Esophagus squamous epithelium (tissue), 5 donors: ENCODE measurements around the gene RNF157. TPM values are rescaled to one million over a fixed set of nuclear protein-coding genes. Genes with fewer than 3 reads are reported as not detected.

Experiments used
- DNase-seq: peaks from one replicate; lab custom pipeline; 2025; lab: John Stamatoyannopoulos, UW
- H3K27ac ChIP-seq, 4 donors: fragments of 200-600 bp; sonication (generic); one replicate each; pipeline ENCODE4 v1.5.1; 2016 to 2019; ENCODE audit warnings: mild to moderate bottlenecking in 1 of 4
- H3K27me3 ChIP-seq, 4 donors: fragments of 200-600 bp; sonication (generic); 1 replicate in 3 of 4; 2 replicates in 1 of 4; pipeline versions ENCODE4 v1.5.1 to v1.6.0; 2017 to 2021; ENCODE audit warnings: antibody characterized with exemption in 1 of 4
- H3K36me3 ChIP-seq, 3 donors: fragments of 200-600 bp; sonication (generic); one replicate each; pipeline ENCODE4 v1.5.1; 2016 to 2019
- H3K4me1 ChIP-seq, 3 donors: fragments of 200-600 bp; sonication (generic); one replicate each; pipeline ENCODE4 v1.5.1; 2017 to 2019
- H3K4me3 ChIP-seq, 4 donors: fragments of 200-600 bp; sonication (generic); 1 replicate in 3 of 4; 2 replicates in 1 of 4; pipeline ENCODE4 v1.5.1; 2016 to 2019; ENCODE audit warnings: mild to moderate bottlenecking in 2 of 4, moderate library complexity in 1 of 4
- H3K9me3 ChIP-seq, 3 donors: fragments of 200-600 bp; sonication (generic); one replicate each; pipeline ENCODE4 v1.5.1; 2016 to 2019
- POLR2A ChIP-seq, 4 donors: fragments of 450-650 bp; IDR thresholded peaks; one replicate each; pipeline ENCODE4 v1.6.1; 2017; ENCODE audit warnings: antibody characterized with exemption in 4 of 4, mild to moderate bottlenecking in 4 of 4, moderate library complexity in 3 of 4
- WGBS, 2 donors: methylation state at CpG; one replicate each; pipeline ENCODE4 v1.1.5; 2018; 5-methylcytosine and 5-hydroxymethylcytosine counted together
- intact Hi-C: fragments of 100-400 bp; cut with DNase I; formaldehyde crosslinking; loops from one replicate; pipeline ENCODE4 v1.15.0; 2022
- total RNA-seq, 4 donors: library from RNA; depleted of rRNA; stranded (reverse); fragments of >200 nt; gene quantifications; one replicate each; pipeline ENCODE4 v1.1.0, GENCODE V29; 2016
- TF ChIP-seq, protein P1 (sequence below), 6 experiments: fragments of 450-650 bp in 4 of 6; fragments of 200-600 bp in 2 of 6; sonication (generic) in 2 of 6; IDR thresholded peaks; one replicate each; pipeline ENCODE4 v1.5.1; 2016 to 2019; ENCODE audit warnings: antibody characterized with exemption in 6 of 6, mild to moderate bottlenecking in 4 of 6, moderate library complexity in 4 of 6
- donor health status: DM: yes; HTN: yes; CAD: no.

RNF157 gene
- total RNA-seq, 4 donors from 2014 or later, result 0.11 to 3.4 (median 0.26) TPM

DNA sequence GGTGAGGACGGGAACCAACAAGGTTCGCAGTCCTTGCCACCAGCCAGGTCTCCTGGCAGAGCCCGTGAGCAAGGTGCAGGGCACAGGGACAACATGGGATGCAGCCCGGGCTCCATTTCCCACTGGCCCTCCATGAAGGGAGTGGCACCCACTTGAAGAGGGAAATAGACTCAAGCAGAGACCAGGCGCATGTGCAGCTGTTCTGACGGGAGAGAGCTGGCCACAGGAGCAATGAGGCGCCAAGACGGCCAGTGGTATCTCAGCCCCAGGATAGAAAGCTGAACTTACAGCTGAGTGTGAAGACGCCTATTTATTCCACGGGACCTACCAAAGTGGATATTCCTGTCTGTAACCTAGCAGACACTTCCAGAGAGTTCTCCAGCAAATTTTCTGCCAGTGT is 91.1 kb downstream of the RNF157 start:
- 82 to 84% methylated on average over 3 to 7 of the region's 10 CpGs for WGBS, 2 donors
- intact Hi-C loops, result no loop called here
- Histone ChIP-seq H3K27ac (no peak overlapping the region), H3K4me1 (peaks cover 9 to 46% (median 11%) of the 10 kb centered on the region in 3 donors), H3K27me3 (no peaks in the 10 kb centered on the region), H3K36me3 (no peaks in the 10 kb centered on the region), H3K4me3 (no peak overlapping the region), H3K9me3 (no peaks in the 10 kb centered on the region)
- DNase-seq, result no peak
- TF ChIP-seq, protein P1, sequence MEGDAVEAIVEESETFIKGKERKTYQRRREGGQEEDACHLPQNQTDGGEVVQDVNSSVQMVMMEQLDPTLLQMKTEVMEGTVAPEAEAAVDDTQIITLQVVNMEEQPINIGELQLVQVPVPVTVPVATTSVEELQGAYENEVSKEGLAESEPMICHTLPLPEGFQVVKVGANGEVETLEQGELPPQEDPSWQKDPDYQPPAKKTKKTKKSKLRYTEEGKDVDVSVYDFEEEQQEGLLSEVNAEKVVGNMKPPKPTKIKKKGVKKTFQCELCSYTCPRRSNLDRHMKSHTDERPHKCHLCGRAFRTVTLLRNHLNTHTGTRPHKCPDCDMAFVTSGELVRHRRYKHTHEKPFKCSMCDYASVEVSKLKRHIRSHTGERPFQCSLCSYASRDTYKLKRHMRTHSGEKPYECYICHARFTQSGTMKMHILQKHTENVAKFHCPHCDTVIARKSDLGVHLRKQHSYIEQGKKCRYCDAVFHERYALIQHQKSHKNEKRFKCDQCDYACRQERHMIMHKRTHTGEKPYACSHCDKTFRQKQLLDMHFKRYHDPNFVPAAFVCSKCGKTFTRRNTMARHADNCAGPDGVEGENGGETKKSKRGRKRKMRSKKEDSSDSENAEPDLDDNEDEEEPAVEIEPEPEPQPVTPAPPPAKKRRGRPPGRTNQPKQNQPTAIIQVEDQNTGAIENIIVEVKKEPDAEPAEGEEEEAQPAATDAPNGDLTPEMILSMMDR (IDR thresholded peaks at IDR 0.05), result no peak
- no peak for TF ChIP-seq POLR2A (IDR thresholded peaks at IDR 0.05)

DNA sequence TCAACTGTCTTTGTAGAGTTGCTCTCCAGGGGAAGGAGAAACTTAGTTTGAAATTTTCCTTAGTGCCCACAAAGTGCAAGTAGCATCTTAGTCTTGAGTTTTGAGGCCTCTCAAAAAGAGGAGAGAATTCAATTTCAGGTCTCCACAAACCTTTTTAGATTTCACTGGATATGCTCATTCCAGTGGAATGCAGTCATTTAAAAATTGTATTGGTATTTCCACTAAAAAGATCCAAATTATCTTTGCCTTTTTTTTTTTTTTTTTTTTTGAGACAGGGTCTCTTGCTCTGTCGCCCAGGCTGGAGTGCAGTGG is 92.3 kb downstream of the RNF157 start:
- 83 to 100% methylated on average over 1 of the region's 1 CpG for WGBS, 2 donors
- no peaks in the 10 kb centered on the region for H3K27me3 ChIP-seq
- H3K4me3 ChIP-seq, result no peak overlapping the region
- TF ChIP-seq POLR2A (IDR thresholded peaks at IDR 0.05), result no peak
- TF ChIP-seq, protein P1 (IDR thresholded peaks at IDR 0.05), result no peak
- H3K36me3 ChIP-seq, result no peaks in the 10 kb centered on the region
- DNase-seq, result no peak
- intact Hi-C loops, result no loop called here
- no peak overlapping the region for H3K27ac ChIP-seq
- H3K4me1 ChIP-seq, result peaks cover 9 to 52% (median 11%) of the 10 kb centered on the region in 3 donors
- H3K9me3 ChIP-seq, result no peaks in the 10 kb centered on the region

DNA sequence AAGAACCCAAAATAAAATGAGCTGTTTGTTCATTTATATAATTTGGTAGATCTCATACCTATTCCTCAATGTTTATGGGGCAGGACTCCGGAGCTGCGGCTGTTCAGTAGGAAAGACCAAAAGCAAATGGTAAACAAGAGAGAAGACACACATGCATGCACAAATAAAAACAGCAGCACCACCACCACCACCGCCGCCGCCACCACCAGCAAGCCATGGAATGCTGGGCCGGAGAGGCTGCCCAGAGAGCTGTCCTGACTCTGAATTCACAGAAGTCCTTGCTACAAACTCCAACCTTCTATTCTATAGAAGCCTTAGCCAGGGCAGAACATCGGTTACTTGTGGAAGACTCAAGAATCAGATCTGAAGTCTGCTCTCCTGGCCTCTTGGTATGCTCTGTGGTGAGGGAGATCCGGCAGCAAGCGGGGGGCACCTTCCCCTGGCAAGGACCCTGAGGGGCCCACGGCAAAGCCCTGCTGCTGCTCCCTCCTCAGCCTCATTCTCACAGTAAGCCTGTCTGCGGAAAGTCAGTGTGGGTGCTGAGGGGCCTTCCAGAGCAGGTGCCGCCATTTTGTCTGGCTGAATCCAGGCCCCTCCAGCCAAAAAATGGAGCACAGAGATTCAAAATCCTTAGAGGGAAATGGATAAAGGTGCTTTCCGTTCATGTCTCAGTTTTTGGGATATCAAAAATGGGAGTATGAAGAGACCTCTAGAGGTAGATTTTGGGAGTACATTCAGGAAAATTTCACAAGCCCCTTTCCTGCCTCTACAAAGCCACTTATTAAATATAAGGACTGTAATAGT is 92.9 kb downstream of the RNF157 start:
- Histone ChIP-seq H3K9me3 (no peaks in the 10 kb centered on the region), H3K27ac (no peak overlapping the region), H3K27me3 (no peaks in the 10 kb centered on the region), H3K4me1 (peaks cover 9 to 52% (median 11%) of the 10 kb centered on the region in 3 donors), H3K36me3 (no peaks in the 10 kb centered on the region), H3K4me3 (no peak overlapping the region)
- DNase-seq, result no peak
- intact Hi-C loops, result no loop called here
- TF ChIP-seq POLR2A (IDR thresholded peaks at IDR 0.05), result no peak
- TF ChIP-seq, protein P1 (IDR thresholded peaks at IDR 0.05), result peak; percentile 11 to 70 (median 56)
- 77 to 81% methylated on average over 12 of the region's 13 CpGs for WGBS, 2 donors

DNA sequence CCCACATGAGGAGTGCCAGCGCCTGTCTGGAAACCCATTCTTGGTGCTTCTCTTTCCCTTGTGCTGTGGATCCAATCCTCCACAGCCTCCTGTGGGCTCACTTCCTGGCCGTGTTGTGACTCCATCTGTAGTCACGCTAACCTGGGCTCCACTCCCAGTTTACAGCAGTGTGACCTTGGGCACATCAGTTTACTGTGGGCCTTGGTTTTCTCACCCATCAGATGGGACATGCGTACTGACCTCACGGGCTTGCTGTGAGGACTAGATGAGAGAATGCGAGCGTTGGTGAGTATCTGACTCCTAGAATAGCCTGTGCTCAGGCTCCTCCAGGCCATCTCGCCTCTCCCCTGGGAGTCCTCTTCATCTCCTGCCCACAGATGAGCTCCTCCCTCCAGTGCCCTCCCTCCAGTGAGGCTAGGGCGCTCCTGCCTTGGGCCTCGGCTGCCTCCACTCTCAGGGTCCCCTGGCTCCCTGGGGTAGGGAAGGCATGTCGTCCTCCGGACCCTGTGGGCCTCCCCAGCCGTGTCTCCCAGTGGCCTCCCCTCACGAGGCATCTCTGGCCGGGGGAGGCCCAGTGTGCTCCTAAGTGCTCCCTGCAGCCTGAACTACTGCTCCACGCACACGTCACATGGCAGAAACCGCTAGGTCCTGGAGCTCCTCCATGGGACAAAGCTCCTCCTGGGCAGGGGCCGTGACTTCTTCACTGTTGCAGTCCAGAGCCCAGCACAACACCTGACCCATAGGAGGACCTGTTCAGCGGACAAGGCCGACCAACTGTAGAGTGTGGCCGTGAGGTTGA is 94.0 kb downstream of the RNF157 start:
- WGBS, 2 donors, result 91 to 96% methylated on average over 4 to 11 of the region's 22 CpGs
- TF ChIP-seq, protein P1 (IDR thresholded peaks at IDR 0.05), result no peak
- no peak for TF ChIP-seq POLR2A (IDR thresholded peaks at IDR 0.05)
- peaks cover 15 to 58% (median 15%) of the 10 kb centered on the region in 3 donors for H3K4me1 ChIP-seq
- no peaks in the 10 kb centered on the region for H3K36me3 ChIP-seq
- H3K27me3 ChIP-seq, result peaks cover 0 to 7% (median 0%) of the 10 kb centered on the region in 4 donors
- intact Hi-C loops, result no loop called here
- peak overlapping the region; percentile 26 to 78 (median 56) for H3K27ac ChIP-seq
- no peak for DNase-seq
- no peak overlapping the region for H3K4me3 ChIP-seq
- H3K9me3 ChIP-seq, result no peaks in the 10 kb centered on the region
